ENCODE measurements around the gene BBLN.
A peak's percentile ranks its signal among the peaks of the same experiment; 100 is the strongest.
"Not testable (repeated sequence)": the region's sequence is repeated elsewhere in the genome, so short reads cannot be mapped to it uniquely, and the experiment has no call there.

The BBLN gene

GRCh38 chr9:128159784-128160602 lies at the start of gene BBLN:
BBLN (plus strand) TSS chr9:128160265; CDS start chr9:128160408, 143 bp downstream.
- DNase-seq (ENCODE audit: low spot score) = peak; percentile 91

GRCh38 chr9:128111726-128112125 lies 48.3 kb upstream of the BBLN start:
- DNase-seq (ENCODE audit: low spot score) = not testable (repeated sequence)

- no peak for DNase-seq (ENCODE audit: low spot score)
Observed at GRCh38 chr9:128113526-128114325, 46.3 kb upstream of the BBLN start.

- no peak for DNase-seq (ENCODE audit: low spot score)
Observed at GRCh38 chr9:128114326-128115186, 45.5 kb upstream of the BBLN start.

GRCh38 chr9:128115187-128116103 lies 44.6 kb upstream of the BBLN start:
- no peak for DNase-seq (ENCODE audit: low spot score)

GRCh38 chr9:128116104-128117083 lies 43.7 kb upstream of the BBLN start:
- DNase-seq (ENCODE audit: low spot score) = no peak

- peak; percentile 87 for DNase-seq (ENCODE audit: low spot score)
Observed at GRCh38 chr9:128117613-128118471, 42.2 kb upstream of the BBLN start.

- DNase-seq (ENCODE audit: low spot score) = no peak
Observed at GRCh38 chr9:128118472-128118857, 41.6 kb upstream of the BBLN start.

GRCh38 chr9:128118971-128119665 lies 40.9 kb upstream of the BBLN start:
- DNase-seq (ENCODE audit: low spot score) = no peak

GRCh38 chr9:128120061-128120740 lies 39.9 kb upstream of the BBLN start:
- no peak for DNase-seq (ENCODE audit: low spot score)

GRCh38 chr9:128120741-128121465 lies 39.2 kb upstream of the BBLN start:
- DNase-seq (ENCODE audit: low spot score) = no peak

GRCh38 chr9:128121466-128121810 lies 38.6 kb upstream of the BBLN start:
- no peak for DNase-seq (ENCODE audit: low spot score)

GRCh38 chr9:128121924-128122808 lies 37.9 kb upstream of the BBLN start:
- DNase-seq (ENCODE audit: low spot score) = no peak

GRCh38 chr9:128122809-128123175 lies 37.3 kb upstream of the BBLN start:
- no peak for DNase-seq (ENCODE audit: low spot score)

- DNase-seq (ENCODE audit: low spot score) = no peak
Observed at GRCh38 chr9:128123451-128124080, 36.5 kb upstream of the BBLN start.

GRCh38 chr9:128124451-128124850 lies 35.6 kb upstream of the BBLN start:
- DNase-seq (ENCODE audit: low spot score) = no peak

Data from putamen (tissue), 1 donor.